SH-SY5Y (cell line): Measurements from ENCODE around the gene ITCH.

Experiments
- GATA2 ChIP-seq: IDR thresholded peaks from 2 replicates; pipeline ENCODE4 v1.6.1; 2011; ENCODE audit warnings: mild to moderate bottlenecking, low read depth, low read length
- GATA3 ChIP-seq: IDR thresholded peaks from 2 replicates; pipeline ENCODE4 v1.6.1; 2011; ENCODE audit warnings: low read depth, mild to moderate bottlenecking, low read length, moderate library complexity

DNA sequence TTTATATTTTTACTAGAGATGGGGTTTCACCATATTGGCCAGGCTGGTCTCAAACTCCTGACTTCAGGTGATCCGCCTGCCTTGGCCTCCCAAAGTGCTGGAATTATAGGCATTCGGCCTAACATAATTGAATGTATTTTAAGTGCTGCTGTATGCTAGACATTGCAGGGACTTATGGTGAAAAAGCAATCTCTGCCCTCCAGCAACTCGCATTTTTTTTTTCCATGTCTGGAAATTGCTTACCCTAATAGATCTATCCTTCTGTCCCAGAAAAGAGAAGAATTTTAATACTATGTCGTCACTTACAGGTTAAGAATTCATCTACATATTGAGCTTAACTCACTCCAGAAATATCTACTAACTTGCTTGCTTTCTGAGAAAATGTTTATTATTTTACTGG, 10.4 kb downstream of the ITCH start:
- TF ChIP-seq GATA2 (no peak), GATA3 (no peak)
